ENCODE results near the gene BRK1.

- TF ChIP-seq ZNF8 (CRISPR knock-in tag; IDR thresholded peaks at IDR 0.05) (no peak), ZNF565 (CRISPR knock-in tag; conservative IDR thresholded peaks at IDR 0.05; ENCODE audit: low read depth) (no peak), ZC3H10 (CRISPR knock-in tag; IDR thresholded peaks at IDR 0.05) (no peak), RARB (CRISPR knock-in tag; IDR thresholded peaks at IDR 0.05) (no peak), PATZ1 (CRISPR knock-in tag; IDR thresholded peaks at IDR 0.05; ENCODE audit: borderline replicate concordance) (no peak), ZFP3 (CRISPR knock-in tag; IDR thresholded peaks at IDR 0.05) (no peak), OSR1 (CRISPR knock-in tag; IDR thresholded peaks at IDR 0.05) (no peak)
These were observed 624 bp downstream of the BRK1 start for GRCh38 chr3:10116138-10116460.

All from SK-N-SH treated with all-trans-retinoic acid at 6 μM for 48 hours (cell line).